Liver (tissue), 3 donors: ENCODE data around the gene TEC.

Source experiments
- ATF3 ChIP-seq: IDR thresholded peaks from 2 replicates; pipeline ENCODE4 v1.6.1; 2016; ENCODE audit warnings: antibody characterized with exemption
- CTCF ChIP-seq: fragments of 150-350 bp; IDR thresholded peaks from 2 replicates; pipeline ENCODE4 v1.5.1; 2017; ENCODE audit warnings: improper control_type of control experiment, low read depth, low read length; ENCODE audit not compliant: missing input control
- FOXA2 ChIP-seq: IDR thresholded peaks from 2 replicates; pipeline ENCODE4 v1.6.1; 2016; ENCODE audit warnings: antibody characterized with exemption
- GABPA ChIP-seq, 2 donors: IDR thresholded peaks in 1 of 2; conservative IDR thresholded peaks in 1 of 2; 2 replicates each; pipeline ENCODE4 v1.6.1; 2016; ENCODE audit warnings: antibody characterized with exemption in 2 of 2, mild to moderate bottlenecking in 1 of 2, moderate library complexity in 1 of 2
- HNF4A ChIP-seq, 2 donors: conservative IDR thresholded peaks; 2 replicates each; pipeline ENCODE4 v1.6.1; 2016; ENCODE audit warnings: antibody characterized with exemption in 2 of 2, mild to moderate bottlenecking in 2 of 2
- HNF4G ChIP-seq: IDR thresholded peaks from 2 replicates; pipeline ENCODE4 v1.6.1; 2016; ENCODE audit warnings: antibody characterized with exemption
- JUND ChIP-seq, 2 donors: IDR thresholded peaks; 2 replicates each; pipeline ENCODE4 v1.6.1; 2016; ENCODE audit warnings: antibody characterized with exemption in 2 of 2
- MAX ChIP-seq: IDR thresholded peaks from 2 replicates; pipeline ENCODE4 v1.6.1; 2016; ENCODE audit warnings: antibody characterized with exemption
- NR2F2 ChIP-seq: IDR thresholded peaks from 2 replicates; pipeline ENCODE4 v1.6.1; 2016; ENCODE audit warnings: antibody characterized with exemption
- RAD21 ChIP-seq, 2 donors: IDR thresholded peaks; 2 replicates each; pipeline ENCODE4 v1.6.1; 2016; ENCODE audit warnings: antibody characterized with exemption in 2 of 2, mild to moderate bottlenecking in 2 of 2
- SP1 ChIP-seq: IDR thresholded peaks from 2 replicates; pipeline ENCODE4 v1.6.1; 2018; ENCODE audit warnings: antibody characterized with exemption, mild to moderate bottlenecking
- TAF1 ChIP-seq: conservative IDR thresholded peaks from 2 replicates; pipeline ENCODE4 v1.6.1; 2016; ENCODE audit warnings: antibody characterized with exemption, mild to moderate bottlenecking
- YY1 ChIP-seq: IDR thresholded peaks from 2 replicates; pipeline ENCODE4 v1.6.1; 2016; ENCODE audit warnings: antibody characterized with exemption, mild to moderate bottlenecking
- donor health status: healthy.
- donor health status: healthy.

GRCh38 chr4:48100256-48100655 is 169.4 kb downstream of the TEC start:
- TF ChIP-seq CTCF (no peak), YY1 (no peak), ATF3 (no peak), MAX (no peak), SP1 (no peak), GABPA (IDR thresholded peaks at IDR 0.05 in 1 of 2, conservative IDR thresholded peaks at IDR 0.05 in 1 of 2) (no peak), JUND (IDR thresholded peaks at IDR 0.05) (no peak), TAF1 (no peak), RAD21 (IDR thresholded peaks at IDR 0.05) (no peak), HNF4A (conservative IDR thresholded peaks at IDR 0.05) (no peak), FOXA2 (no peak), HNF4G (no peak), NR2F2 (no peak)
